Measurements from ENCODE around the gene NID1. TPM values are rescaled to one million over a fixed set of nuclear protein-coding genes. Genes with fewer than 3 reads are reported as not detected.

Gene NID1
- total and polyA plus RNA-seq, 2 of the 4 experiments (the other 2 are of a cell fraction) = 21.9 to 83.3 TPM

GRCh38 chr1:235937123-235937522 lies 127.8 kb downstream of the NID1 start:
- H3K23ac ChIP-seq (ENCODE audit: low read depth, low read length) = no peak overlapping the region
- H3K56ac ChIP-seq (ENCODE audit: extremely low read depth, insufficient read depth, low read length) = no peak overlapping the region
- WGBS, 2 experiments (ENCODE audit: extremely low coverage in 2 of 2, insufficient read length in 1 of 2) = no CpG with 5 or more reads among the region's 5 CpGs
- BruUV-seq (replicated peaks) = no TSS peak
- no peak overlapping the region for H2BK5ac ChIP-seq (ENCODE audit: low read depth, low read length, poor library complexity, severe bottlenecking)
- no peak overlapping the region for H2AK5ac ChIP-seq (ENCODE audit: low read depth, low read length)
- H3K27me3 ChIP-seq (ENCODE audit: control insufficient read depth, insufficient read depth, low read length) = peaks cover 6% of the 10 kb centered on the region; the same call in 1 of the 2 replicates
- H4K91ac ChIP-seq (ENCODE audit: insufficient read depth, low read depth, low read length) = peak overlapping the region; percentile 13; the same call in 1 of the 2 replicates
- intact Hi-C loops (cut with micrococcal nuclease) = no loop called here
- H2AFZ ChIP-seq (replicated peaks; ENCODE audit: low read length, poor library complexity) = no peak overlapping the region
- no peaks in the 10 kb centered on the region for H3K9me3 ChIP-seq (ENCODE audit: control insufficient read depth, insufficient read depth, low read length)
- no peak for ATAC-seq (ENCODE audit: low read depth)
- H3K4ac ChIP-seq (ENCODE audit: low read depth, low read length) = no peak overlapping the region
- H2BK120ac ChIP-seq (ENCODE audit: low read depth, low read length) = no peak overlapping the region
- H4K8ac ChIP-seq (ENCODE audit: low read depth in 2 of 2, low read length in 2 of 2) = no peak overlapping the region
- no peaks in the 10 kb centered on the region for H3K79me1 ChIP-seq (ENCODE audit: low read depth in 1 of 2, low read length in 2 of 2)
- no peak overlapping the region for H3K27ac ChIP-seq (ENCODE audit: insufficient read depth, low read length)
- no peak overlapping the region for H3K9ac ChIP-seq (ENCODE audit: low read depth, low read length)
- no peak overlapping the region for H2BK20ac ChIP-seq (ENCODE audit: low read depth, low read length)
- no peak for TF ChIP-seq RAD21 (IDR thresholded peaks at IDR 0.05; ENCODE audit: low read length)
- TF ChIP-seq RFX5 (IDR thresholded peaks at IDR 0.05; ENCODE audit: low read depth, low read length) = no peak
- TF ChIP-seq MAFK (IDR thresholded peaks at IDR 0.05; ENCODE audit: low read depth, low read length) = no peak
- TF ChIP-seq BHLHE40 (IDR thresholded peaks at IDR 0.05; ENCODE audit: low read depth, low read length) = no peak
- no peak for TF ChIP-seq ELK1 (IDR thresholded peaks at IDR 0.05; ENCODE audit: borderline replicate concordance, low read depth, low read length)
- TF ChIP-seq POLR2A (IDR thresholded peaks at IDR 0.05; ENCODE audit: low read depth, low read length) = no peak
- no peak for TF ChIP-seq CEBPB (IDR thresholded peaks at IDR 0.05; ENCODE audit: low read depth, low read length)
- TF ChIP-seq RCOR1 (IDR thresholded peaks at IDR 0.05; ENCODE audit: insufficient replicate concordance, low read length) = no peak
- TF ChIP-seq NFE2L2 (IDR thresholded peaks at IDR 0.05; ENCODE audit: low read depth, low read length) = no peak
- TF ChIP-seq MAZ (IDR thresholded peaks at IDR 0.05; ENCODE audit: borderline replicate concordance, low read depth, low read length) = no peak
- no peak for TF ChIP-seq CHD1 (IDR thresholded peaks at IDR 0.05; ENCODE audit: low read depth, low read length)
- TF ChIP-seq MXI1 (IDR thresholded peaks at IDR 0.05; ENCODE audit: borderline replicate concordance, low read depth, low read length) = no peak
- no peak for TF ChIP-seq FOS (IDR thresholded peaks at IDR 0.05; ENCODE audit: low read depth, low read length)
- no peak for TF ChIP-seq CTCF (conservative IDR thresholded peaks at IDR 0.05; ENCODE audit: low read depth, low read length)
- no peak for TF ChIP-seq SMC3 (IDR thresholded peaks at IDR 0.05; ENCODE audit: low read depth, low read length)
- no peak for TF ChIP-seq USF2 (IDR thresholded peaks at IDR 0.05; ENCODE audit: low read depth, low read length)
- H2AK9ac ChIP-seq (replicated peaks; ENCODE audit: low read depth, low read length, poor library complexity) = no peak overlapping the region
- no peak overlapping the region for H2BK15ac ChIP-seq (ENCODE audit: low read depth, low read length)
- H3K4me3 ChIP-seq (ENCODE audit: insufficient read depth, low read depth, low read length) = no peak overlapping the region
- H3K18ac ChIP-seq (ENCODE audit: low read depth, low read length) = no peak overlapping the region
- dilution Hi-C loops (cut with HindIII; ENCODE audit: low sequenced_read_pairs, unreplicated experiment) = no loop called here
- no peak overlapping the region for H4K5ac ChIP-seq (ENCODE audit: low read depth, low read length)
- no peak overlapping the region for H3K4me2 ChIP-seq (ENCODE audit: low read depth, low read length)
- H3K4me1 ChIP-seq (ENCODE audit: control insufficient read depth, insufficient read depth, low read length) = peaks cover 7% of the 10 kb centered on the region
- no peak overlapping the region for H3K14ac ChIP-seq (replicated peaks; ENCODE audit: low read depth, low read length)
- no peaks in the 10 kb centered on the region for H4K20me1 ChIP-seq (ENCODE audit: insufficient read depth, low read length)
- ChIA-PET POLR2A (ENCODE audit: unreplicated experiment) (no interaction called here), CTCF (no interaction called here)
- no peaks in the 10 kb centered on the region for H3K36me3 ChIP-seq (ENCODE audit: control insufficient read depth, insufficient read depth, low read length)
- H3K9me1 ChIP-seq (ENCODE audit: insufficient read depth, low read length) = peaks cover 11% of the 10 kb centered on the region; the same call in 1 of the 2 replicates
- no peak for DNase-seq
- in situ Hi-C loops (cut with MboI; ENCODE audit: low sequenced_read_pairs) = no loop called here
